Astrocyte of the cerebellum (primary cell): ENCODE data around the gene CLASP1.
"Not testable (repeated sequence)": the region's sequence is repeated elsewhere in the genome, so short reads cannot be mapped to it uniquely, and the experiment has no call there.

ENCODE experiments used
- DNase-seq: peaks from one replicate; pipeline ENCODE4 v3.0.0-alpha.2; 2011; ENCODE audit warnings: low read depth
- H3K4me3 ChIP-seq: 2 replicates; pipeline ENCODE4 v1.5.1; 2011; ENCODE audit warnings: mild to moderate bottlenecking, low read depth, low read length, moderate library complexity
- CTCF ChIP-seq: IDR thresholded peaks from 2 replicates; pipeline ENCODE4 v1.5.1; 2012; ENCODE audit warnings: low read length, low read depth, moderate library complexity, mild to moderate bottlenecking; ENCODE audit errors: missing control alignments
- in situ Hi-C: cut with HindIII; loops from 2 replicates; pipeline ENCODE4 v1.10.0; 2017; ENCODE audit warnings: low sequenced_read_pairs

The CLASP1 gene

DNA sequence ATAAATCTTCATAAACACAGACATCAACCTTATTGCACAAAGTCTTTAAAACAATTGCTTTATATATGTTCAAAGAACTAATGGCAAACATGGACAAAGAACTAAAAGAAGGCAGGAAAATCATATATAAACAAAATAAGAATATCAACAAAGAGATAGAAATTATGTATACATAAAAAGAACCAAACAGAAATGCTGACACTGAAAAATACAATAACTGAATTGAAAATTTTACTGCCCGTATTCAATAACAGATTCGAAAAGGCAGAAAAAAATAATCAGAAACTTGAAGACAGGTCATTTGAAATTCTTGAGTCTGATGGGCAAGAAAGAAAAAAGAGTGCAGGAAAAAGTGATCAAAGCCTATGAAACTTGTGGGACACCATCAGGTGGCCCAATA, 342.2 kb downstream of the CLASP1 start:
- TF ChIP-seq CTCF = no peak
- DNase-seq = no peak
- no peak overlapping the region for H3K4me3 ChIP-seq
- in situ Hi-C loops = no loop called here

GRCh38 chr2:121304941-121305340, 344.3 kb downstream of the CLASP1 start:
- TF ChIP-seq CTCF = no peak
- H3K4me3 ChIP-seq = no peak overlapping the region
- no peak for DNase-seq
- in situ Hi-C loops = no loop called here

GRCh38 chr2:121303531-121304263, 345.6 kb downstream of the CLASP1 start:
- no peak overlapping the region for H3K4me3 ChIP-seq
- TF ChIP-seq CTCF = no peak
- DNase-seq = no peak
- in situ Hi-C loops = no loop called here

DNA sequence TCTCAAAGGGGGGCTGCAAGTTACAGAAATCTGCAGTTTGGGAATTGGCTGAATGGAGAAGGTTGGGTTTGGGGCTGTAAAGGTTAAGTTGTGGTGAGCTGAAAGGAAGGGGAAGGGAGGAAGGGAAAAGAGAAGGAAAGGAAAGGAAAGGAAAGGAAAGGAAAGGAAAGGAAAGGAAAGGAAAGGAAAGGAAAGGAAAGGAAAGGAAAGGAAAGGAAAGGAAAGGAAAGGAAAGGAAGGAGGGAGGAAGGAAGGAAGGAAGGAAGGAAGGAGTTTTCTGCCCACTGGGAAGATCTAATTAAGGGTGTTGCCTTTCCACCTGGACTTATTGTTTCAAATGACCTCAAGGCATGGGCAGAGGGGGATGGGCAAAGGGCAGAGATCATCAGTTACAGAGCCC, 348.1 kb downstream of the CLASP1 start:
- H3K4me3 ChIP-seq, in situ Hi-C loops, DNase-seq: not testable (repeated sequence)

DNA sequence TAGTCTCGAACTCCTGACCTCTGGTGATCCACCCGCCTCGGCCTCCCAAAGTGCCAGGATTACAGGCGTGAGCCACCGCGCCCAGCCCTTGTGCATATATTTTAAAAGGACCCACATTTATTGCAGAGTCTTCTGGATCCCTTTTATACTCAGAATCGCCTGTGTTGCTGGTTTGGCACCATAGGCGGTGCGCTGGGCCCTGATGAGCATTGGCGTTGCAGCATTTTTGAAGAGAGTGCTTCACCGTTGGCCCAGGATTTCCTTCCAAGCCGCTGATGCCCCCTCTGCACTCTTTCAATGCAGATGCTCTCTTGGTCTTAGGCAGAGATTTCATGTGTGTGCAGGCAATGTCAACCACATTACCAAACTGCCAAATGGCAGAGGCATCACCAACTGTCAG, 350.8 kb downstream of the CLASP1 start:
- in situ Hi-C loops = no loop called here
- no peak overlapping the region for H3K4me3 ChIP-seq
- no peak for TF ChIP-seq CTCF
- DNase-seq = no peak

DNA sequence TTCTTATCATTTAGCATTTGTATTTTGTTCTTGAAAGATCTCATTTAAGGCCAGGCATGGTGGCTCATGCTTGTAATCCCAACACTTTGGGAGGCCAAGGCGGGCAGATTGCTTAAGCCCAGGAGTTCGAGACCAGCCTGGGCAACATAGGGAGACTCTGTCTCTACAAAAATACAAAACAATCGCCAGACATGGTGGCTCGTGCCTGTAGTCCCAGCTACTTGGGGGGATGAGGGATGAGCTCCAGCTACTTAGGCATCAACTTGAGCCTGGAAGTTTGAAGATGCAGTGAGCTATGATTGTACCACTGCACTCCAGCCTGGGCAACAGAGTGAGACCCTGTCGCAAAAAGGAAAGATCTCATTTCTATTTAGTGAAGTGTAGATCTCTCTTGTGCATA, 351.4 kb downstream of the CLASP1 start:
- DNase-seq, H3K4me3 ChIP-seq, in situ Hi-C loops: not testable (repeated sequence)

GRCh38 chr2:121297217-121297830, 351.9 kb downstream of the CLASP1 start:
- DNase-seq = no peak
- in situ Hi-C loops = no loop called here
- no peak overlapping the region for H3K4me3 ChIP-seq
- TF ChIP-seq CTCF = peak; percentile 87
